Upper lobe of left lung (tissue), 4 donors: ENCODE measurements around the gene PMCH.

Source experiments
- POLR2A ChIP-seq, 4 donors: fragments of 450-650 bp; IDR thresholded peaks; one replicate each; pipeline ENCODE4 v1.5.1; 2016 to 2017; ENCODE audit warnings: antibody characterized with exemption in 4 of 4, mild to moderate bottlenecking in 2 of 4
- POLR2AphosphoS5 ChIP-seq, 2 donors: sonication (generic); formaldehyde crosslinking; IDR thresholded peaks; one replicate each; pipeline ENCODE4 v1.5.1; 2017; ENCODE audit warnings: antibody characterized with exemption in 2 of 2
- TF ChIP-seq, protein P1 (sequence below), 6 experiments: fragments of 450-650 bp in 4 of 6; fragments of 200-600 bp in 2 of 6; sonication (generic) in 2 of 6; IDR thresholded peaks; one replicate each; pipeline ENCODE4 v1.5.1; 2016 to 2019; ENCODE audit warnings: antibody characterized with exemption in 6 of 6

- TF ChIP-seq, protein P1, sequence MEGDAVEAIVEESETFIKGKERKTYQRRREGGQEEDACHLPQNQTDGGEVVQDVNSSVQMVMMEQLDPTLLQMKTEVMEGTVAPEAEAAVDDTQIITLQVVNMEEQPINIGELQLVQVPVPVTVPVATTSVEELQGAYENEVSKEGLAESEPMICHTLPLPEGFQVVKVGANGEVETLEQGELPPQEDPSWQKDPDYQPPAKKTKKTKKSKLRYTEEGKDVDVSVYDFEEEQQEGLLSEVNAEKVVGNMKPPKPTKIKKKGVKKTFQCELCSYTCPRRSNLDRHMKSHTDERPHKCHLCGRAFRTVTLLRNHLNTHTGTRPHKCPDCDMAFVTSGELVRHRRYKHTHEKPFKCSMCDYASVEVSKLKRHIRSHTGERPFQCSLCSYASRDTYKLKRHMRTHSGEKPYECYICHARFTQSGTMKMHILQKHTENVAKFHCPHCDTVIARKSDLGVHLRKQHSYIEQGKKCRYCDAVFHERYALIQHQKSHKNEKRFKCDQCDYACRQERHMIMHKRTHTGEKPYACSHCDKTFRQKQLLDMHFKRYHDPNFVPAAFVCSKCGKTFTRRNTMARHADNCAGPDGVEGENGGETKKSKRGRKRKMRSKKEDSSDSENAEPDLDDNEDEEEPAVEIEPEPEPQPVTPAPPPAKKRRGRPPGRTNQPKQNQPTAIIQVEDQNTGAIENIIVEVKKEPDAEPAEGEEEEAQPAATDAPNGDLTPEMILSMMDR (IDR thresholded peaks at IDR 0.05): no peak
- no peak for TF ChIP-seq POLR2A (IDR thresholded peaks at IDR 0.05)
- no peak for TF ChIP-seq POLR2AphosphoS5 (IDR thresholded peaks at IDR 0.05)
Measured at GRCh38 chr12:102197789-102198188, at the start of gene PMCH.
